ENCODE results near the gene NFIX.
"Not testable (repeated sequence)": the region's sequence is repeated elsewhere in the genome, so short reads cannot be mapped to it uniquely, and the experiment has no call there.

NFIX gene

GRCh38 chr19:12994701-12995595 is at the start of gene NFIX:
Gene NFIX (plus strand): TSS chr19:12995475. CDS start chr19:12995838, 363 bp downstream.
- peak; percentile 70 to 71 for DNase-seq

- DNase-seq: peak; percentile 97 to 99
Measured at GRCh38 chr19:12945479-12946091, 49.7 kb upstream of the NFIX start, which contains the start of gene RAD23A. Gene RAD23A (plus strand): TSS chr19:12945862. CDS start chr19:12945949, 87 bp downstream.

GRCh38 chr19:12946092-12946721 is 49.1 kb upstream of the NFIX start:
- DNase-seq: peak; percentile 40 to 57

- no peak for DNase-seq
Measured at GRCh38 chr19:12946731-12947496, 48.4 kb upstream of the NFIX start.

GRCh38 chr19:12947702-12948611 is 47.3 kb upstream of the NFIX start:
- DNase-seq: no peak

GRCh38 chr19:12948612-12949362 is 46.5 kb upstream of the NFIX start:
- no peak for DNase-seq

- DNase-seq: no peak
Measured at GRCh38 chr19:12949363-12950283, 45.7 kb upstream of the NFIX start.

GRCh38 chr19:12952050-12952449 is 43.2 kb upstream of the NFIX start:
- not testable (repeated sequence) for DNase-seq

- DNase-seq: no peak
Measured at GRCh38 chr19:12952488-12953137, 42.7 kb upstream of the NFIX start.

- no peak for DNase-seq
Measured at GRCh38 chr19:12953138-12953798, 42.0 kb upstream of the NFIX start.

GRCh38 chr19:12953799-12954611 is 41.3 kb upstream of the NFIX start:
- DNase-seq: no peak

GRCh38 chr19:12954612-12954962 is 40.7 kb upstream of the NFIX start:
- no peak for DNase-seq

- DNase-seq: not testable (repeated sequence)
Measured at GRCh38 chr19:12955575-12955974, 39.7 kb upstream of the NFIX start.

GRCh38 chr19:12955996-12956395 is 39.3 kb upstream of the NFIX start:
- no peak for DNase-seq

GRCh38 chr19:12956446-12957388 is 38.6 kb upstream of the NFIX start, which contains the start of gene GADD45GIP1:
Gene GADD45GIP1 (minus strand): TSS chr19:12957223. CDS start chr19:12957212, 11 bp downstream.
- DNase-seq: peak; percentile 82 to 86

- not testable (repeated sequence) for DNase-seq
Measured at GRCh38 chr19:12957389-12957952, 37.8 kb upstream of the NFIX start.

All from stimulated activated CD4-positive, alpha-beta T cell treated with anti-CD3 and anti-CD28 coated beads, Interleukin-4, amount 100 ng/mL, for 4 hours (primary cell).